ENCODE data around the gene SLC9A5. TPM values are rescaled to one million over a fixed set of nuclear protein-coding genes. Genes with fewer than 3 reads are reported as not detected.

Gene SLC9A5
- total RNA-seq, 1 experiment from 2014 or later = not detected

DNA sequence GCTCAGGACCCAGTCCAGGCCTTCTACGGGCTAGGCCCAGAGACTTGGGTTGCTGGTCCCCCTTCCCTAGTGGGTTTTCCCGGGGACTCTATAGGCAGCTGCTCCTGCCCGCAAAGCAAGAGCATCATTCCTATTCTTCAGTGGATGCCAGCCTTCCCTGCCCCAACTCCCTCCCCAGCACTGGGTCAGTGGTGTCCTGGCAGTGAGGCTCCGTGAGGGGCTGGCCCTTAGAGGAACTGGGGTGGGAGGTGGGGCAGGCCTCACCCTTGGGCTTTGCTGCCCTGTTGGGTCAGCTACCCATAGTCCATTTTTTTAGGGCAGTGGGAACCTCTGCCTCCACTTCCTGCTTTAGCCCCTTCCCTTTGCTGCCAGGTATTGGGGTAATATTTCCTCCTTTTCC, 22.7 kb downstream of the SLC9A5 start:
- DNase-seq (ENCODE audit: low read depth) = no peak
- in situ Hi-C loops (cut with HindIII; ENCODE audit: low pct_unique_long_range_greater_than_20kb, low sequenced_read_pairs) = no loop called here

GRCh38 chr16:67275321-67275720, 26.5 kb downstream of the SLC9A5 start:
- in situ Hi-C loops (cut with HindIII; ENCODE audit: low pct_unique_long_range_greater_than_20kb, low sequenced_read_pairs) = no loop called here

DNA sequence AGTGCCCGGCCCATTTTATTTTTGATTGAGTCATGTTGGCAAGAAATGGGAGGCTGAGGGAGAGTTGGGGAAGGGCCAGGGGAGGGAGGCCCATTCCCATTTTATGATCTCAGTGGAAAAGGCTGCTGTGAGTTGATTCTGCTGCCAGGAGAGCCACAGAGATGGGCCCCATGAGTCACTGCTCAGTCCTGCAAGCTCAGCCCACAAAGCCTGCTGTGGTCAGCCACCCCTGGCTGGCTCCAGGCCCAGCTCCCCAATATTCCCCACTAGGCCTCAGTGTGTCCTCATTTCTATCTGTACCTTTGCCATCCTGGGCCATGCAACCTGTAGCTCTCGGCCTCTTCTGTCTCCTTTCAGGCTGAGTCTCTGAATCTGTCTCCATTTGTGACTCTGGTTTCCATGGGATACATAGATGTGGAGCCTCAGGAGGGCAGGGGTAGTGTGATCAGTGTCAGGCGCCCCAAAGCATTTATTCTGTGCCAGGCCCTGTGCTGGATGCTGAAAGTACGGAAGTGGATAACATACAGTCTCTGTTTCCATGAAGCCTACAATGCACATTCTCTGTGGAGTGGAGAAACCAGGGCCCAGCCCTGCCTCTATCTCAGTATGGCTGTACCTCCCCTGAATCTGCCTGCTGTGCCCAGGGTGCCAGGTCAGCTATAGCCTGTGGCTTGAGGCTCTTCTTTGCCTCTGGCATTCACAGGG, 28.7 kb downstream of the SLC9A5 start:
- in situ Hi-C loops (cut with HindIII; ENCODE audit: low pct_unique_long_range_greater_than_20kb, low sequenced_read_pairs) = no loop called here
- peak; percentile 95 for DNase-seq (ENCODE audit: low read depth)

More at GRCh38 chr16:67275321-67275720, 26.5 kb downstream of the SLC9A5 start:
- no peak for DNase-seq (ENCODE audit: low read depth)

DNA sequence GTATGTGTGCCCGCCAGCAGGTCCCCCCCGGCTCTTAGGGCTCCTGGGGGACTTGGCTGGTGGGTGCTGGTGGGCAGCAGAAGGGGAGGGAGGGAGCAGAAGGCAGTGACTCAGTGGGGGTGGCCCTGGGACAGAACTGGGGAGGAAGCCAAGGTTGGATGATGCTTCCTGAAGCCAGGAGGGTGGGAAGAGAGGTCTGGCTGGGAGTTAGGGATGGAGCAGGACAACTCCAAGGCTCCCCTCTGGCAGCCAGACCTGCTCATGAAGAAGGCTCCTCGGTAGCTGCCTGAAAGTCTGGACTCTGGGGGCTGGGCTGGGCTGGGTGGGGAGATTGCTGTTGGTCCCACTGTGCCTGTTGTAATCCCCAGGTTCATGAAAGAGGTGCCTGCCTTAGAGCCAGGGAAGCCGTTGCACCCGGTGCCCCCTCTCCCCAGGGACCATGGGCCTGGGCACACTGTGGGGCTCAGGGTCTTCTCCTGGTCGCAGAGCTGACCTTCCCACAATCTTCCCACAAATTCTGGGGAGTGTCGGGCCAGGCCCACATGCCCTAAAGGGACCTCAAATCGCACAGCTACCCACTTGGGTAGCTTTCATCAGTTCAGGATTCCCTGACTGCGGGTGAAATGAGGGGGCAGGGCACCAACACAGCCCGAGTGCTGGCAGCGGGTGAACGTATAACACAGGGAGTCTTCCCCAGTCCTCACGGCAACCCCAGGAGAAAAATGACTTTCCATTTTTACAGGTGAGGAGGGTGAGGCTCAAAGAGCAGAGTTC, 29.4 kb downstream of the SLC9A5 start:
- in situ Hi-C loops (cut with HindIII; ENCODE audit: low pct_unique_long_range_greater_than_20kb, low sequenced_read_pairs) = no loop called here
- peak; percentile 68 for DNase-seq (ENCODE audit: low read depth)

GRCh38 chr16:67278773-67279295, 30.1 kb downstream of the SLC9A5 start:
- in situ Hi-C loops (cut with HindIII; ENCODE audit: low pct_unique_long_range_greater_than_20kb, low sequenced_read_pairs) = no loop called here
- peak; percentile 65 for DNase-seq (ENCODE audit: low read depth)

DNA sequence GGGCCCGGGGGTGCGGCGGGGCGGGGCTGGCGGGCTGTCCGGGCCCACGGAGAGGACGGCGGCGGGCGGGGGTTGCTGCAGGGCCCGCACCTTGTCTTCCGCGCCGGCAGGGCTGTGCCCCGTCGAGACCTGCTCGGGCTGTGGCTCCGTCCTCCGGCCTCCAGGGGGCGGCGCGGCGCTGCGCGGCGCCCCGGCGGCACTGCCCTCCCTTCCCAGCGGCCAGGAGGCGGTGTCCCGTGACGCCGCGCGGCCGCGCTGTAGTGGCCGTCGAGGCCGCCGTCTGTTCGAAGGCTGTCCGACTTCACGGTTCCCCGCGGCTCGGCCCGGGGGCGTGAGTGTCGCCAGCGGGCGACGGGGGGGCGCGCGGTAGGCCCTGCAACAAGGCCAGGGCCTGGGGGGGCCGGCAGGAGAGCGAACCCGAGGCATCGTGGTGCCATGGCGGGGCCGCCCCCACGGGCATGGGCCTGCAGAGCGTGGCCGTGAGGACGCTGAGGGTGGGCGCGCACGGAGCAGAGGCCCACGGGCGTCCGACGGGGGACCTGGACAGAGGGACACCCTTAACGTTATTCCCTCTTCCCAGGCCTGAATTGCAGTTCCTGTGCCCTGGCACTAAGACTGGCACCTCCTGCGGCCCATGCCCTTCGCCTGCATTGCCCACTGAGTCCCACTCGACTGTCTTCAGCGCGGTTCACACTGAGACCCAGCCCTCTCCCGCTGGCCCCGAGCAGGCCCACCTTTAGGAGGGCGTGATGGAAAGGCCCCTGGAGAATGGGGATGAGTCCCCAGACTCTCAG, 30.7 kb downstream of the SLC9A5 start, which contains the start of gene PLEKHG4:
PLEKHG4 (plus strand) TSS at position 237 of the 794 bp plus-strand sequence; CDS start at position 750, 513 bp downstream.
- in situ Hi-C loops (cut with HindIII; ENCODE audit: low pct_unique_long_range_greater_than_20kb, low sequenced_read_pairs) = no loop called here
- DNase-seq (ENCODE audit: low read depth) = peak; percentile 80

DNA sequence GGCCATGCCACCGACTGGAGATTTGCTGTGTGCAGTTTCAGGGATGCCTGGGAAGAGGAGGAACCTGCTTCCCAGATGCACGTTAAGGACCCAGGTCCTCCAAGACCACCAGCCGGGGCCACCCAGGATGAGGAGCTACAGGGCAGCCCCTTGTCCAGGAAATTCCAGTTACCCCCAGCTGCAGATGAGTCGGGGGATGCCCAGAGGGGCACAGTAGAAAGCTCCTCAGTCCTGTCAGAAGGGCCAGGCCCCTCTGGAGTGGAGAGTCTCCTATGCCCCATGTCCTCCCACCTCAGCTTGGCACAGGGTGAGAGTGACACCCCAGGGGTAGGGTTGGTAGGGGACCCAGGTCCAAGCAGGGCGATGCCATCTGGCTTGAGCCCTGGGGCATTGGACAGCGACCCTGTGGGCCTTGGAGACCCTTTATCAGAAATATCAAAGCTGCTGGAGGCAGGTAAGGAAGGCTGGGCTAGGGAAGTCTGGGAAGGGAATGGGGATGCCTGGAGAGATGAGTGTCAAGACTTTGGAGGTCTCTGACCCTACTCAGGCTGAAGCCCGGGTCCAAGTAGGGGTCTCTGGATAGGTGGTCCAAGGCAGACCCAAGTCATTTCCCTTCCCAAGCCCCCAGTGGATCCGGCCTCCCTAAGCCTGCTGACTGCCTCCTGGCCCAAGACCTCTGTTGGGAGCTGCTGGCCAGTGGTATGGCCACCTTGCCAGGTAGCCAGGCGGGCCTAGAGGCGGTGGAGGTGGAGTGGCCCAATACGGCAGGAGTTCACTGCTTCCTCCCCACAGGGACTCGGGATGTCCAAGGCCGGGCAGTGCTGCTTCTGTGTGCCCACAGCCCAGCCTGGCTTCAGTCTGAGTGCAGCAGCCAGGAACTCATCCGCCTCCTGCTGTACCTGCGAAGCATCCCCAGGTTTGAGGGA, 31.6 kb downstream of the SLC9A5 start:
- no peak for DNase-seq (ENCODE audit: low read depth)
- in situ Hi-C loops (cut with HindIII; ENCODE audit: low pct_unique_long_range_greater_than_20kb, low sequenced_read_pairs) = no loop called here

- in situ Hi-C loops (cut with HindIII; ENCODE audit: low pct_unique_long_range_greater_than_20kb, low sequenced_read_pairs) = no loop called here
- no peak for DNase-seq (ENCODE audit: low read depth)
Measured at GRCh38 chr16:67281536-67282446, 33.0 kb downstream of the SLC9A5 start.

DNA sequence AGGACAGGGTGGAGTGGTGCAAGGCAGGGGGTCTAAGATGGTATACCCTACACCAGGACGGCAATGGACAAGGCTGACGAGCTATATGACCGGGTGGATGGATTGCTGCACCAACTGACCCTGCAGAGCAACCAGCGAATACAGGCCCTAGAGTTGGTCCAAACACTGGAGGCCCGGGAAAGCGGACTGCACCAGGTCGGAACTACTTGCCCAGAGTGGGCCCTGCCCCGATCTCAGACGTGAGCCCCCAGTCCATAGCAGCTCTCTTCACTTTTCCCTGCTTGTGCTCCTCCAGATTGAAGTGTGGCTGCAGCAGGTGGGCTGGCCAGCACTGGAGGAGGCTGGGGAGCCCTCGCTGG, 33.6 kb downstream of the SLC9A5 start:
- no peak for DNase-seq (ENCODE audit: low read depth)
- in situ Hi-C loops (cut with HindIII; ENCODE audit: low pct_unique_long_range_greater_than_20kb, low sequenced_read_pairs) = no loop called here

GRCh38 chr16:67283039-67283825, 34.5 kb downstream of the SLC9A5 start:
- in situ Hi-C loops (cut with HindIII; ENCODE audit: low pct_unique_long_range_greater_than_20kb, low sequenced_read_pairs) = no loop called here
- peak; percentile 17 for DNase-seq (ENCODE audit: low read depth)

DNA sequence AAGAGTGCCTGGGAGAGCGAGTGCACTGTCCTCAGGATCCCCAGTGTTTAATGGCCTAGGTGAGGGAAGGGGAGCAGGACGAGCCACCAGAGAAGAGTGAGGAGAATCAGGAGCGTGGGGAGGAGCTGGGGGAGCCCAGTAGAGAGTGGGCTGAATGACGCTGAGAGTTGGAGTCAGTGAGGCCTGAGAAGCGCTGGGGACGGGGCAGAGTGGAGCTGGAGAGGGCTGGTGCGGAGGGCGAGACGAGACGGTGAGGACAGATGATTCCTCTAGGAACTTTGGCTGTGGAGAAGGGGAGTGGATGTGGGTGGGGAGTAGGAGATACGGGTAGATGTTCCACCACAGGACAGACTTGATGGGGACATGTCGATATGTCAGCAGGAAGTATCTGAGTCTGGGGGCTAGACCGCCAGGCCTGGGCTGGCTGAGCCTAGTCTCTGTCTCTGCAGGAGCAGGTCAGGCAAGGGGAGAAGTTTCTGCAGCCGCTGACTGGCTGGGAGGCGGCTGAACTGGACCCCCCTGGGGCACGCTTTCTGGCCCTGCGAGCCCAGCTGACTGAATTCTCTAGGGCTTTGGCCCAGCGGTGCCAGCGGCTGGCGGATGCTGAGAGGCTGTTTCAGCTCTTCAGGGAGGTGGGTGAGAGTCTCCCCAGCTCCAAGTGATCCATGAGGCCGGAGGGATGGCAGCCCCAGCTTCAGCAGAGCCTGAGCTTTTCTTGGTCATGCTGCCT, 35.2 kb downstream of the SLC9A5 start:
- in situ Hi-C loops (cut with HindIII; ENCODE audit: low pct_unique_long_range_greater_than_20kb, low sequenced_read_pairs) = no loop called here
- no peak for DNase-seq (ENCODE audit: low read depth)

DNA sequence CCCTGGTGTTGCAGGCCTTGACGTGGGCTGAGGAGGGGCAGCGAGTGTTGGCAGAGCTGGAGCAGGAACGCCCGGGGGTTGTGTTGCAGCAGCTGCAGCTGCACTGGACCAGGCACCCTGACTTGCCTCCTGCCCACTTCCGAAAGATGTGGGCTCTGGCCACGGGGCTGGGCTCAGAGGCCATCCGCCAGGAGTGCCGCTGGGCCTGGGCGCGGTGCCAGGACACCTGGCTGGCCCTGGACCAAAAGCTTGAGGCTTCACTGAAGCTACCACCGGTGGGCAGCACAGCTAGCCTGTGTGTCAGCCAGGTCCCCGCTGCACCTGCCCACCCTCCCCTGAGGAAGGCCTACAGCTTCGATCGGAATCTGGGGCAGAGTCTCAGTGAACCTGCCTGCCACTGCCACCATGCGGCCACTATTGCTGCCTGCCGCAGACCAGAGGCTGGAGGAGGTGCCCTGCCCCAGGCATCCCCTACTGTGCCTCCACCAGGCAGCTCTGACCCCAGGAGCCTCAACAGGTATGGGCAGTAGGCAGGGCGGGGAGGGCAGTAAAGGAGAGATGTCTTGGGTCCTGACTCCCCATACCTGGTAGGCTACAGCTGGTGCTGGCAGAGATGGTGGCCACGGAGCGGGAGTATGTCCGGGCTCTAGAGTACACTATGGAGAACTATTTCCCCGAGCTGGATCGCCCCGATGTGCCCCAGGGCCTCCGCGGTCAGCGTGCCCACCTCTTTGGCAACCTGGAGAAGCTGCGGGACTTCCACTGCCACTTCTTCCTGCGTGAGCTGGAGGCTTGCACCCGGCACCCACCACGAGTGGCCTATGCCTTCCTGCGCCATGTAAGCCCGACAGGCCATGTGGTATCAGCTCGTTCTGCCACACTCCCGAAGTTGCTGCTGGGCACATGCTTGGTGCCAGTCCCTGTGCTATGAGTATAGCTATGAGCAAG, 36.2 kb downstream of the SLC9A5 start:
- DNase-seq (ENCODE audit: low read depth) = no peak
- in situ Hi-C loops (cut with HindIII; ENCODE audit: low pct_unique_long_range_greater_than_20kb, low sequenced_read_pairs) = no loop called here

- in situ Hi-C loops (cut with HindIII; ENCODE audit: low pct_unique_long_range_greater_than_20kb, low sequenced_read_pairs) = no loop called here
- DNase-seq (ENCODE audit: low read depth) = no peak
Measured at GRCh38 chr16:67286441-67287235, 37.9 kb downstream of the SLC9A5 start.

- in situ Hi-C loops (cut with HindIII; ENCODE audit: low pct_unique_long_range_greater_than_20kb, low sequenced_read_pairs) = no loop called here
- no peak for DNase-seq (ENCODE audit: low read depth)
Measured at GRCh38 chr16:67287960-67288359, 39.2 kb downstream of the SLC9A5 start.

Data from Caki2 (cell line).